ENCODE measurements around the gene TRAPPC12. TPM values are rescaled to one million over a fixed set of nuclear protein-coding genes. Genes with fewer than 3 reads are reported as not detected.

Gene TRAPPC12
- total and polyA plus RNA-seq, 7 experiments from 2014 or later = 29.8 to 160 (median 104) TPM

GRCh38 chr2:3389193-3389592 is 9.7 kb downstream of the TRAPPC12 start:
- no peak overlapping the region for H3K27ac Mint-ChIP-seq
- ATAC-seq (no peak), DNase-seq (no peak)
- H3K27me3 Mint-ChIP-seq = no peaks in the 10 kb centered on the region
- Histone ChIP-seq H3K4me3 (ENCODE audit: low read length) (no peak overlapping the region), H3K9me3 (ENCODE audit: control insufficient read depth in 2 of 3, low read length in 3 of 3) (no peaks in the 10 kb centered on the region), H3K27ac (ENCODE audit: low read depth, low read length) (no peak overlapping the region), H3K27me3 (ENCODE audit: control insufficient read depth in 2 of 2, insufficient read depth in 2 of 2, low read length in 2 of 2) (no peaks in the 10 kb centered on the region), H3K4me1 (ENCODE audit: control insufficient read depth in 2 of 2, insufficient read depth in 2 of 2, low read length in 2 of 2) (no peaks in the 10 kb centered on the region), H3K36me3 (ENCODE audit: control insufficient read depth in 2 of 3, insufficient read depth in 3 of 3, low read length in 3 of 3) (peaks cover 0 to 51% (median 11%) of the 10 kb centered on the region in 3 experiments)
- peaks cover 0 to 4% (median 0%) of the 10 kb centered on the region in 11 donors for H3K9me3 Mint-ChIP-seq
- peaks cover 10 to 60% (median 39%) of the 10 kb centered on the region in 5 donors for H3K36me3 Mint-ChIP-seq
- CTCF ChIA-PET = interaction anchor here (0.6 kb wide), 1 partner anchor 797 kb away, joined by 3 read pairs; no protein-coding TSS in a partner anchor
- intact Hi-C loops (cut with micrococcal nuclease) = no loop called here
- H3K4me1 Mint-ChIP-seq = peaks cover 17 to 57% (median 49%) of the 10 kb centered on the region in 7 donors
- POLR2A ChIA-PET = no interaction called here
- H3K4me3 Mint-ChIP-seq = no peak overlapping the region

- H3K36me3 Mint-ChIP-seq = peaks cover 11 to 69% (median 47%) of the 10 kb centered on the region in 5 donors
- peaks cover 13 to 52% (median 41%) of the 10 kb centered on the region in 7 donors for H3K4me1 Mint-ChIP-seq
- no peaks in the 10 kb centered on the region for H3K4me1 ChIP-seq (ENCODE audit: control insufficient read depth in 2 of 2, insufficient read depth in 2 of 2, low read length in 2 of 2)
- H3K9me3 Mint-ChIP-seq = peaks cover 0 to 7% (median 4%) of the 10 kb centered on the region in 11 donors
- H3K27ac Mint-ChIP-seq = peak overlapping the region in 2 of 9 donors; percentile 38 to 81
- ChIA-PET POLR2A (no interaction called here), CTCF (no interaction called here)
- intact Hi-C loops (cut with micrococcal nuclease) = loop anchor here in 1 of 2 donors (1.0 kb wide), 1 partner anchor 13 kb away; no protein-coding TSS in a partner anchor
- H3K27ac ChIP-seq (ENCODE audit: low read depth, low read length) = no peak overlapping the region
- peaks cover 0 to 54% (median 11%) of the 10 kb centered on the region in 3 experiments for H3K36me3 ChIP-seq (ENCODE audit: control insufficient read depth in 2 of 3, insufficient read depth in 3 of 3, low read length in 3 of 3)
- H3K27me3 ChIP-seq (ENCODE audit: control insufficient read depth in 2 of 2, insufficient read depth in 2 of 2, low read length in 2 of 2) = no peaks in the 10 kb centered on the region
- no peak overlapping the region for H3K4me3 Mint-ChIP-seq
- DNase-seq = no peak
- no peak for ATAC-seq
- no peaks in the 10 kb centered on the region for H3K9me3 ChIP-seq (ENCODE audit: control insufficient read depth in 2 of 3, low read length in 3 of 3)
- no peaks in the 10 kb centered on the region for H3K27me3 Mint-ChIP-seq
- H3K4me3 ChIP-seq (ENCODE audit: low read length) = no peak overlapping the region
Measured at GRCh38 chr2:3390041-3390440, 10.5 kb downstream of the TRAPPC12 start.

GRCh38 chr2:3392216-3392615 is 12.7 kb downstream of the TRAPPC12 start:
- H3K36me3 Mint-ChIP-seq = peaks cover 21 to 85% (median 64%) of the 10 kb centered on the region in 5 donors
- intact Hi-C loops (cut with micrococcal nuclease) = no loop called here

GRCh38 chr2:3396920-3397559 is 17.5 kb downstream of the TRAPPC12 start:
- no peak for DNase-seq
- no peak overlapping the region for H3K27ac ChIP-seq (ENCODE audit: low read depth, low read length)
- no peak overlapping the region for H3K27ac Mint-ChIP-seq
- peaks cover 0 to 65% (median 4%) of the 10 kb centered on the region in 3 experiments for H3K36me3 ChIP-seq (ENCODE audit: control insufficient read depth in 2 of 3, insufficient read depth in 3 of 3, low read length in 3 of 3)
- H3K4me3 ChIP-seq (ENCODE audit: low read length) = no peak overlapping the region
- intact Hi-C loops (cut with micrococcal nuclease) = no loop called here
- no peaks in the 10 kb centered on the region for H3K27me3 ChIP-seq (ENCODE audit: control insufficient read depth in 2 of 2, insufficient read depth in 2 of 2, low read length in 2 of 2)
- no peaks in the 10 kb centered on the region for H3K4me1 ChIP-seq (ENCODE audit: control insufficient read depth in 2 of 2, insufficient read depth in 2 of 2, low read length in 2 of 2)
- H3K27me3 Mint-ChIP-seq = no peaks in the 10 kb centered on the region
- peaks cover 24 to 75% (median 60%) of the 10 kb centered on the region in 5 donors for H3K36me3 Mint-ChIP-seq
- H3K4me1 Mint-ChIP-seq = peaks cover 0 to 42% (median 25%) of the 10 kb centered on the region in 7 donors
- no peak for ATAC-seq
- POLR2A ChIA-PET = interaction anchor here (0.7 to 1.0 kb wide), 3 partner anchors 19 to 161 kb away, joined by 3 to 8 read pairs (median 3); partner anchors contain the start of genes ADI1, EIPR1 and RNASEH1
- H3K9me3 Mint-ChIP-seq = peaks cover 0 to 43% (median 19%) of the 10 kb centered on the region in 11 donors
- peaks cover 0 to 14% (median 12%) of the 10 kb centered on the region in 3 experiments for H3K9me3 ChIP-seq (ENCODE audit: control insufficient read depth in 2 of 3, low read length in 3 of 3)
- no peak overlapping the region for H3K4me3 Mint-ChIP-seq
- CTCF ChIA-PET = interaction anchor here (1.0 to 1.2 kb wide), 2 partner anchors 11 to 27 kb away, joined by 4 read pairs; no protein-coding TSS in a partner anchor

More at GRCh38 chr2:3392216-3392615, 12.7 kb downstream of the TRAPPC12 start:
- ATAC-seq (no peak), DNase-seq (no peak)
- H3K4me1 Mint-ChIP-seq = peaks cover 8 to 46% (median 40%) of the 10 kb centered on the region in 7 donors
- POLR2A ChIA-PET = interaction anchor here (1.1 kb wide), 1 partner anchor 8 kb away, joined by 4 read pairs; no protein-coding TSS in a partner anchor
- Histone ChIP-seq H3K9me3 (ENCODE audit: control insufficient read depth in 2 of 3, low read length in 3 of 3) (peaks cover 0 to 12% (median 11%) of the 10 kb centered on the region in 3 experiments), H3K4me1 (ENCODE audit: control insufficient read depth in 2 of 2, insufficient read depth in 2 of 2, low read length in 2 of 2) (no peaks in the 10 kb centered on the region), H3K36me3 (ENCODE audit: control insufficient read depth in 2 of 3, insufficient read depth in 3 of 3, low read length in 3 of 3) (peaks cover 0 to 64% (median 11%) of the 10 kb centered on the region in 3 experiments), H3K27me3 (ENCODE audit: control insufficient read depth in 2 of 2, insufficient read depth in 2 of 2, low read length in 2 of 2) (no peaks in the 10 kb centered on the region), H3K27ac (ENCODE audit: low read depth, low read length) (no peak overlapping the region), H3K4me3 (ENCODE audit: low read length) (no peak overlapping the region)
- H3K9me3 Mint-ChIP-seq = peaks cover 0 to 28% (median 14%) of the 10 kb centered on the region in 11 donors
- H3K27me3 Mint-ChIP-seq = no peaks in the 10 kb centered on the region
- no peak overlapping the region for H3K4me3 Mint-ChIP-seq
- H3K27ac Mint-ChIP-seq = peak overlapping the region in 1 of 9 donors; percentile 44
- CTCF ChIA-PET = no interaction called here

GRCh38 chr2:3398857-3399256 is 19.4 kb downstream of the TRAPPC12 start:
- DNase-seq (no peak), ATAC-seq (no peak)
- H3K27ac Mint-ChIP-seq = no peak overlapping the region
- Histone ChIP-seq H3K4me1 (ENCODE audit: control insufficient read depth in 2 of 2, insufficient read depth in 2 of 2, low read length in 2 of 2) (no peaks in the 10 kb centered on the region), H3K36me3 (ENCODE audit: control insufficient read depth in 2 of 3, insufficient read depth in 3 of 3, low read length in 3 of 3) (peaks cover 4 to 69% (median 8%) of the 10 kb centered on the region in 3 experiments), H3K4me3 (ENCODE audit: low read length) (no peak overlapping the region), H3K27me3 (ENCODE audit: control insufficient read depth in 2 of 2, insufficient read depth in 2 of 2, low read length in 2 of 2) (no peaks in the 10 kb centered on the region), H3K27ac (ENCODE audit: low read depth, low read length) (no peak overlapping the region), H3K9me3 (ENCODE audit: control insufficient read depth in 2 of 3, low read length in 3 of 3) (peaks cover 0 to 14% (median 12%) of the 10 kb centered on the region in 3 experiments)
- ChIA-PET CTCF (no interaction called here), POLR2A (no interaction called here)
- peak overlapping the region in 1 of 10 donors; percentile 53 for H3K4me3 Mint-ChIP-seq
- peaks cover 24 to 65% (median 55%) of the 10 kb centered on the region in 5 donors for H3K36me3 Mint-ChIP-seq
- intact Hi-C loops (cut with micrococcal nuclease) = no loop called here
- peaks cover 0 to 43% (median 17%) of the 10 kb centered on the region in 11 donors for H3K9me3 Mint-ChIP-seq
- H3K27me3 Mint-ChIP-seq = no peaks in the 10 kb centered on the region
- peaks cover 0 to 31% (median 17%) of the 10 kb centered on the region in 7 donors for H3K4me1 Mint-ChIP-seq

GRCh38 chr2:3399381-3399780 is 19.9 kb downstream of the TRAPPC12 start:
- H3K27ac Mint-ChIP-seq = no peak overlapping the region
- DNase-seq = no peak
- Histone ChIP-seq H3K9me3 (ENCODE audit: control insufficient read depth in 2 of 3, low read length in 3 of 3) (peaks cover 0 to 14% (median 12%) of the 10 kb centered on the region in 3 experiments), H3K36me3 (ENCODE audit: control insufficient read depth in 2 of 3, insufficient read depth in 3 of 3, low read length in 3 of 3) (peaks cover 4 to 69% (median 8%) of the 10 kb centered on the region in 3 experiments), H3K27me3 (ENCODE audit: control insufficient read depth in 2 of 2, insufficient read depth in 2 of 2, low read length in 2 of 2) (no peaks in the 10 kb centered on the region), H3K27ac (ENCODE audit: low read depth, low read length) (no peak overlapping the region), H3K4me3 (ENCODE audit: low read length) (no peak overlapping the region), H3K4me1 (ENCODE audit: control insufficient read depth in 2 of 2, insufficient read depth in 2 of 2, low read length in 2 of 2) (no peaks in the 10 kb centered on the region)
- POLR2A ChIA-PET = no interaction called here
- no peak overlapping the region for H3K4me3 Mint-ChIP-seq
- CTCF ChIA-PET = no interaction called here
- H3K36me3 Mint-ChIP-seq = peaks cover 27 to 65% (median 59%) of the 10 kb centered on the region in 5 donors
- no peaks in the 10 kb centered on the region for H3K27me3 Mint-ChIP-seq
- peaks cover 0 to 43% (median 17%) of the 10 kb centered on the region in 11 donors for H3K9me3 Mint-ChIP-seq
- intact Hi-C loops (cut with micrococcal nuclease) = no loop called here
- peaks cover 0 to 37% (median 21%) of the 10 kb centered on the region in 7 donors for H3K4me1 Mint-ChIP-seq
- ATAC-seq = no peak

All from naive thymus-derived CD4-positive, alpha-beta T cell (primary cell).